ENCODE data around the gene NCOA7.
A peak's percentile ranks its signal among the peaks of the same experiment; 100 is the strongest.
"Not testable (repeated sequence)": the region's sequence is repeated elsewhere in the genome, so short reads cannot be mapped to it uniquely, and the experiment has no call there.

NCOA7 gene

GRCh38 chr6:125927761-125928160 is 137.0 kb downstream of the NCOA7 start:
- no peak for DNase-seq

GRCh38 chr6:125930765-125931418 is 140.1 kb downstream of the NCOA7 start:
- no peak for DNase-seq

- DNase-seq, result no peak
Measured at GRCh38 chr6:125931733-125932450, 141.1 kb downstream of the NCOA7 start.

- no peak for DNase-seq
Measured at GRCh38 chr6:125932451-125932795, 141.7 kb downstream of the NCOA7 start.

GRCh38 chr6:125935520-125935919 is 144.8 kb downstream of the NCOA7 start:
- DNase-seq, result not testable (repeated sequence)

- DNase-seq, result no peak
Measured at GRCh38 chr6:125939026-125939425, 148.3 kb downstream of the NCOA7 start.

DNA sequence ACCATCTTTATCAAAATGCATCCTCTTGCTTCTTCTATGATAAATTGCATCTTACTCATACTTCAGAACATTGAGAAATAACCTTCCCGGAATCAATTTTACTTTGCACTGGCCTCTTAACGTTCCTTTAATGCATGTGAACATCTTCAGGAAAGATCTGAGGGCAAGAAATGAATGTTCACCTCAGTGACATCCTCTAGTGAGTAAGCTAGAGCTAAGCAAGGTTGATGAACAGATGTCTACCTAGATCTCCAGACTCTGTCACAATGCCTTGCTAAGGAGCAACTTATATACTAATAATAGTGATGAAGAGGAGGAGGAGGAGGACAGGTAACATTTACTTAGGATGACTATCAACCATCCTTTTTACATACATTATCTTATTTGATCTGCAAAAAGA is 149.0 kb downstream of the NCOA7 start:
- DNase-seq, result no peak

DNA sequence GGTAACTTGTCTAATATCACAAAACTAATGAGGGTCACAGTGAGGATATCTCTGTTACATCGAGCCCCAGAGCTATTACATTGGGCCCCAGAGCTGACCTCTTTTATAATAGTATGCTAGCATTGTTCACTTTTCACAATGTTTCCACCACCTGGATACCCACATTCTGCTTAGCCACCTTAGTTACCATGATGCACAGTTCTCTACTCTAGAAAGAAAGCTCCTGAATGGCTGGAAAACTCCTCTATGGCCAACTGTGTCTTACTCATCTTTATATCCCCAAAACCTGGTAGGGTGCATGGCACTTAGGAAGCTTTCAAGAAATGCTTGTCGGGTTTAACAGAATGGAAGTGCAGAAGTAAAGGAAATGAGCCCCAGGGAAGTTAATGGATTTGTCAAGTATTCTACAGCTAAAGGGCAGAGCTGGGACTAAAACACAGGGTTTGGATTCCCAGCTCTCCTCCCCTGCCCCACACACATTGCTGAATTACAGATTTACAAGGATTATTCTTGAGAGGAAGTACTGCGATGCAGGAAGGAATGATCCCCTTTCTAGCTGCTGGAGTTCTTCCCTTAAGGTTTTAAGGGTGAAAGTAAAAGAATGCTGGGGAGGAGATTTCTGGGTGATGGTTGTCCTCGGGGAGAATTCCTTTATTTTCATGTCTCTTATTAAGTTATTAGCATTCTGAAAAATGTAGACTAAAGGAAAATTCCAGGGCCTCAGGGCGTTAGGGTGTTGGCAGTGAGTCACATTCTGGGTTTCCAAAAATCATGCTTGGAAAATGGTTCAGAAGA is 149.7 kb downstream of the NCOA7 start:
- no peak for DNase-seq

- DNase-seq, result no peak
Measured at GRCh38 chr6:125942672-125943527, 152.1 kb downstream of the NCOA7 start.

DNA sequence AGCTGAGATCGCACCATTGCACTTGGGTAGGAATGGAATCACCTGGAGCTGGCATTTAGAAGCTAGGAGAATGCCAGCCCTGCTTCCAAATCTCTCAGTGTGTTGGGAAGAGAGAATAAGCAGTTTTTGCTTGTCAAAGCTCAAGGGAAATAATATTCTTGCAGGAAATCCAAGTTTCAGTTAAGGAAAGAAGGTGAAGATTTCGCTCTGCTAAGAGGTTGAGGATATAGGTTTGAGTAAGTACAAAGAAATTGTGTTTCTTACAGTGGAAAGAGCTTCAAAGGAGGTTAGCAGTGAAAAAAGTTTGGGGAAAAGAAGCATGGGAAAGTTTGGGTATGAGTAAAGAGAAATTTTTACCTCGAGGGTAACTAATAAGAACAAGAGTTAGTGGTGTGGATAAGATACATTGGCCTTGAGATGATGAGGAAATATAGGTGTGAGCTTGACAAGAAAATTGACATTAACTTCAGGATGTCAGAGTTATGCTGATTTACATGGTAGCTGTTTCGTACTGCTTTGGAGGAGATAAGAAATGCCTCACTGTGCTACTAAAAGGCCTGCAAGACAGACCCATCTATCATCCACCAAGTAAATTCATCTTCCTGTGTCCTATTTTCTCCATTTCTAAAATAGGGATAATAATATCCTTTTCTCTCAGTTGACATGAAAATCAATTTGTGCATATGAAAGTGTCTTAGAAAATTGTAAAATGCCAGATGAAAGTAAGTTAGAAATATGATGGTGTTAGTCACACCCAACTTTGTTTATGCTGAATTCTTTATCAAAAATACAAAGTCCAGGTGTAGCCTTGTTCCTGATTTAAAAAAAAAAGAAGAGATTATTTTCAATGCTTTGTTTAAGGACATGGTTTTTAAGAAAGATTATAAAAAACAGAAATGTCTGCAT is 153.0 kb downstream of the NCOA7 start:
- no peak for DNase-seq

DNA sequence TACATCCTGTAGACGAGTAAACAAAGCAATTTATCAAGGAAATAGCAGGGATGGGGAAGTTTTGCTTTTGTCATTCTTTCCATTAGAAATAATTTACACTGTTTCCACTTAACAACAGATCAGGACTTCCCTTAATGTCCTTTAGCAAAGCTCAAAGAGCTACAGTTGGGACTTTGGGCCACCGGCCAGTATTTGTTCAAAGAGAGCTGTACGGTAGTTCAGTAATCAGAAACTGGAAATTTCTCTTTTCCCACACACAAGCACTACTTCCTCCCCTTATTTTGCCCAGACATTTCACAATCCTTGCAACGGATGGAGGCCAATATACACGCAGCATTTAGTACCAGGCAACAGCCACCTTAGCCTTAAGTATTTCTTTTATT is 153.7 kb downstream of the NCOA7 start:
- no peak for DNase-seq

DNA sequence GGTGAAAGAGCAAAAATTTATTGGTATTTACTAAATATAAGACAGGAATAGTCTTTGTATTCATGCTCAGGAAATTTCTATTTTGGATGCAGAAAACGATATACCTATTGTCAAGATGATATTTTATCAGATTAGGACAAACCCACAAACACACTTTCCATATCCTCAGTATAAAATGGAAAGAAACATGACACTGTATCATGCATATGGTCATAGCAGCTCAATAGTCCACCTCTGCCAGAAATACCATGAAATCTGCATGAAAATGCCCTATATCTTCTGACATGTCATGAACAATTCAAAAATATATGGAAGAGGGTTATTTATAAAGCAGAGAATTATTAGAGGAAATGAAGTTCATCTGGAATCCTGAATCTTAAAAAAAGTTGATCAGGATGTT is 154.1 kb downstream of the NCOA7 start:
- DNase-seq, result no peak

DNA sequence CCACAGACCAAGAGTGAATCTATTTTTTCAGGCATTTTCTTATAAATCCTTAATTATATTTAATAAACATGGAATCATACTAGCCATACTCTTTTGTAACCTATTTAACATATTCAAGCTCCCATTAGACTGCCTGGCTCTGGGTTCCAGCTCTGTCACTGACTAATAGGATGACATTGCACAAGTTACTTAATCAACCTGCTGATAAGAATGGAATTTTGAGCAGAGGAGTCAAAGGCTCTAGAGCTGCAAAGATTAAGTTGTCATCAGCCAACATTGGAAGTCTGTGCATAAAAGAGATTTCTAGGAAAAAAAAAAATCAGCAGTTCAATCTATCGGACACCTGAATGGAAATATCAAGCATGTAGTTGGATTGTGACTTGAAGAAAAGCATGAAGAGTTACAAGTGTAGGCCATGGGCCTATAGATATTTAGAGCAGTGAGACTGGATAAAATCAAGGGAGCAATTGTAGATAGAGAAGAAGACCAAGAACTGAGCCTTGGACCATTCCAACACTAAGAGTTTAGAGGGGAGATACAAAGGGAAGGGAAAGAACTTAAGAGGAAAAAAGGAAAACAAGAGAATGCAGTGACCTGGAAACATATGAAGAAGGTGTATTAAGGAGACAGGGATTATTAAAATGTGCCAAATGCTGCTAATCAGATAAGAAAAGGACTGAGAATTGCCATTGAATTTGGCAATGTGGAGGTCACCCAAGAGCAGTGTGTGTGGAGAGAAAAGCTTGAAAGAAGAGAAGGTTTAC is 154.8 kb downstream of the NCOA7 start:
- no peak for DNase-seq

DNA sequence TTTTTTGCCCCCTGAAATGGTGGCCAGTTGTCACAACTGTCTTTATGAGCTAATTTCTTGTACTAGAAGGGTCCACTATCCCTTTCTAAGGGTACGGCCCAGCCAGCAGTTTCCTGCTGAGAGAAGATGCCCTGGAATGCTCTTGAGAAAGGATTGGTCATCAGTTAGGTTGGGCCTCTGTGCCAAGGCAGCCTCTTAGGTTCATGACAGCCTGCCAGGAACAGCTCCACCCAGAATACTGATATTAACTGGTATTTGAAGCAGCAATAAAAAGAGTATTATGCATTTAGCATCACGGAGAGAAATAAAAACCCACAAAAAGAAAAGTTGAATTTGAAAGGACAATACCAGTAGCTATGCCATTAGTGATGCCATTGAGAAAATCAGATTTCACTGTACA is 156.9 kb downstream of the NCOA7 start:
- no peak for DNase-seq

DNA sequence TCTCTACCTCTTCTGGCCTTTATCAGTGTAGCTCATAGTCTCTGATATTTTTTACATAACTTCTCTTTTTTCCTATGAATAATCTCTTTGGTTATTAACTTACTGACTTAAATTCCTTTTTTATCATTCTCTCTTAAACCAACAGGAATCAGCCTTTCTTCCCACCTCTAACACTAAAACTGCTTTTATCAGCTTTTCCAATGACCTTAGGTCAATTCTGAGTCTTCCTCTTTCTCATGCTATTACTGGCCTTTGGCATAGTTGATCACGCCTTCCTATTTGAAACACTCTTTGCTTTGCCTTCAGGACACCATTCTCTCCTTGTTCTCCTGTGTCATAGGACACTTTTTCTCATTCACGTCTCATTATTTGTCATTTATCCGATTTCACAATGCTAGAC is 157.7 kb downstream of the NCOA7 start:
- no peak for DNase-seq

DNA sequence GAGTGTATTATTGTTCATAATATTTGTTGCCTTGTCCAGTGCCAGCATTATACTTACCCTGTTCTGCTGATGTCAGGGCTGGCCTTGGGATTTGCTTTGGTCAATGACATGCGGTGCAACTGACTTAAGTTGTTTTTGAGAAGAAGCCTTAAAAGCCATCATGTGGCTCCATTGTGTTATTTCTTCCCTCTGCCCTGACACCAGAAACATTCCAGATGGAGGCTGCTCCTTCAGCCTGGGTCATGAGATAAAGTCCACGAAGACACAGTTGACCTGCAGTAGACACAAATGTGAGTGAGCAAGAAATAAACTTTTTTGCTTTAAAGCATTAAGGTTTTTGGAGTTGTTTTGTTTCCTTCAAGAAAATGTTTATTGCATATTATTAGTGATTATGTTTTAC is 158.3 kb downstream of the NCOA7 start:
- no peak for DNase-seq

DNA sequence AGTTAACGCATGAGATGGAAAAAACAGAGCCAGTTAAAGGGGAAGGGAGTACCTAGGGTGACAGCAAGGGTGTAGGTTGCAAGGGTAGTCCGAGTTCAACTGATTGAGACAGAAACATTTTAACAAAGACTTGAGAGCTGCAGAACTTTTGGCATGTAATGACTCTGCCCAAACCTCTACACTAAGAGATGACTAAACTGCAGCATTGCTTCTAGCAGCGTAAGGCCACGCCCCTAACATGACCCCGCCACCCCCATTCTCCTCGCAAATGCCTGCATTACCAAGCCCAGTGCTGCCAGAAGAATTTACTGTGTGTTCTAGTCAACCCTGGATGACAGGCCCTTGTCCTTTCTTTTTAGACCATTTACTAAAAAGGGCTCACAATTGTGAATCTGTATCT is 159.5 kb downstream of the NCOA7 start:
- DNase-seq, result peak; percentile 7

- DNase-seq, result not testable (repeated sequence)
Measured at GRCh38 chr6:125950716-125951115, 160.0 kb downstream of the NCOA7 start.

DNA sequence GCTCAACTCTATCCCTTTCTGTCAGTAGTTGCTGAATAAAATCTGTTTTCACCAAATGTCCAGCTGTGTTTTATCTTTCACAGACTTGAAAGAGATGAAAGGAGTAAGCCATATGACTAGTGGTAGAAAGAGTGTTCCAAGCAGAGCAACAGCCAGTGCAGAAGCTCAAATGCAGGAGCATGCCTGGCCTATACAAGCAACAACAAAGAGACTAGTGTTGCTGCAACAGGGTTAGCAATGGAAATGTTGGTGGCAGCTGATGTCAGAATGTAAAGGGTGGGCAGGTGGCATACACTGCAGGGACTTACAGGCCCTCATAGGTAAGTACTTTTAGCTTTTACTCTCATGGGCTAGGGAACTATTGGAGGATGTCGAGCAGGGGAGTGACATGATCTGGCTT is 160.6 kb downstream of the NCOA7 start:
- DNase-seq, result no peak

DNA sequence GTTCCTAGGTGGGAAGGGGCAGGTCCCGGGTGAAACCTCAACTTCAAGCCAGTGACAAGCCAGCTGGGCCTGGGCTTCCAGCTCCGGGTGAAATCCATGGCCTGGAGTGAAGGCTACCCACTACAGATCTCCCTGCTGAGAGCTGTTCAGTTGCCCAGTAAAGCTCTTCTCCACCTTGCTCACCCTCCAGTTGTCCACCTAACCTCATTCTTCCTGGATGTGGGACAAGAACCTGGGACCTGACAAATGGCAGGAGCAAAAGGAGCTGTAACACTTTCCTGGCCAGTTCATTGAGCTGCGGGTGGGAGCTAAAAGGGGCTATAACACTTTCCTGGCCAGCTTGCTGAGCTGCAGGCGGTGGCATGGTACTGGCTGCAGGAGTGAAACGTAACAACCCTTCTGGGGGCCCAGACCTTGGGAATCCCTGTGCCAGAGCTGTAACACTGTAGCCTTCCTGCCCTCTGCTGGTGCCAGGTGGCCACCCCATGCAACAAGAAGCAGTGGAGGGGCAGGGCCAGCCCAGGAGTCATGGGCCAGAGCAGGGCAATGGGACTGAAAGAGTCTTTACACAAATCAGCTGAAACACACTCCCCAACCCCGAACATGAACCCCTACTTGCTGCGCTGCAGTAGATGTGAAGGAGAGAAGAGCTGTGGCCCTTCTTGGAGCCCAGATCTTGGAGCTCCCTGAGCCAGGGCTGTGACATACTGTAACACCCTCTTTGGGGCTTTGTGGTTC is 162.2 kb downstream of the NCOA7 start:
- DNase-seq, result peak; percentile 42

DNA sequence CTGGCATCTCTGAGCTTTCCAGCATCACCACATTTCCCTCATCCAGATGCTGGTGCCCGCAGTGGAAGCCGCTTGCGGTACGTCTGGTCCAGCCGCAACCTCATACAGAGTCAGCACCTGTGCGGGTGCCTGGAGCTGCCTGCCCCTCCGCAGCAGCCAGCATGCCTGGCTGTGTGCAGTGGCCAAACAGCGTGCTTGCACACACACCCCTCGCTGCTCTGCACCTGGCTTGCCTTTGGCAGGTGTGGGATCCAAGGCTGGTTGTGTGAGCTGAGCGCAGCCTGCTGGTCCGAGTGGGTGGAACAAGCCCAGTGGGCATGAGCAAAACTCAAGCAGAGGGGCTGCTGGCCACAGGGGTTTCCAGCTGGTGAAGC is 162.7 kb downstream of the NCOA7 start:
- DNase-seq, result no peak
